CD4-positive, alpha-beta T cell treated with Interleukin-17A for 4 hours (primary cell): ENCODE results near the gene BRCA1.
"Not testable (repeated sequence)": the region's sequence is repeated elsewhere in the genome, so short reads cannot be mapped to it uniquely, and the experiment has no call there.

Experiments
- DNase-seq: peaks from one replicate; pipeline ENCODE4 v3.0.0-alpha.2; 2020; ENCODE audit warnings: mixed read lengths

Gene BRCA1

GRCh38 chr17:43125133-43125966 is at the start of gene BRCA1:
BRCA1 (minus strand) TSS chr17:43125364; CDS start chr17:43124096, 1,268 bp downstream.
- DNase-seq = peak; percentile 93

- DNase-seq = peak; percentile 5
These were observed 46.7 kb upstream of the BRCA1 start for GRCh38 chr17:43171586-43172487.

GRCh38 chr17:43170766-43171585 is 45.8 kb upstream of the BRCA1 start, which contains the start of gene NBR1:
NBR1 (plus strand) TSS chr17:43171214; CDS start chr17:43175800, 4,586 bp downstream.
- DNase-seq = peak; percentile 94

GRCh38 chr17:43170140-43170765 is 45.1 kb upstream of the BRCA1 start:
- peak; percentile 89 for DNase-seq

- no peak for DNase-seq
These were observed 44.5 kb upstream of the BRCA1 start for GRCh38 chr17:43169561-43170139.

- DNase-seq = not testable (repeated sequence)
These were observed 40.8 kb upstream of the BRCA1 start for GRCh38 chr17:43165971-43166370.

- not testable (repeated sequence) for DNase-seq
These were observed 34.8 kb upstream of the BRCA1 start for GRCh38 chr17:43159957-43160356.

- not testable (repeated sequence) for DNase-seq
These were observed 34.1 kb upstream of the BRCA1 start for GRCh38 chr17:43159232-43159631.

- DNase-seq = no peak
These were observed 30.5 kb upstream of the BRCA1 start for GRCh38 chr17:43155666-43156065.

- DNase-seq = not testable (repeated sequence)
These were observed 28.2 kb upstream of the BRCA1 start for GRCh38 chr17:43153197-43153835.

- no peak for DNase-seq
These were observed 26.8 kb upstream of the BRCA1 start for GRCh38 chr17:43151880-43152456.

GRCh38 chr17:43146649-43147048 is 21.5 kb upstream of the BRCA1 start:
- DNase-seq = no peak

GRCh38 chr17:43143201-43143600 is 18.0 kb upstream of the BRCA1 start:
- DNase-seq = no peak

- DNase-seq = no peak
These were observed 17.0 kb upstream of the BRCA1 start for GRCh38 chr17:43142153-43142552.

GRCh38 chr17:43140396-43141332 is 15.5 kb upstream of the BRCA1 start:
- DNase-seq = no peak

- not testable (repeated sequence) for DNase-seq
These were observed 13.4 kb upstream of the BRCA1 start for GRCh38 chr17:43138531-43138930.

- not testable (repeated sequence) for DNase-seq
These were observed 11.4 kb upstream of the BRCA1 start for GRCh38 chr17:43136574-43136973.

GRCh38 chr17:43135454-43135819 is 10.3 kb upstream of the BRCA1 start:
- no peak for DNase-seq

- DNase-seq = no peak
These were observed 9.8 kb upstream of the BRCA1 start for GRCh38 chr17:43134774-43135453.
